AG04450 (cell line): ENCODE results near the gene PDE7B. TPM values are rescaled to one million over a fixed set of nuclear protein-coding genes. Genes with fewer than 3 reads are reported as not detected.
A peak's percentile ranks its signal among the peaks of the same experiment; 100 is the strongest.

Experiments used
- CTCF ChIA-PET: fragments of 300-600, 350-600 bp; formaldehyde crosslinking; extraction: SDS; loops from one replicate; lab custom pipeline; 2022; ENCODE audit warnings: antibody characterized with exemption, inconsistent platforms; lab: Charles Lee
- POLR2A ChIA-PET: fragments of 350-600 bp; formaldehyde crosslinking; extraction: SDS; loops from one replicate; lab custom pipeline; 2021; ENCODE audit warnings: antibody characterized with exemption, inconsistent platforms; lab: Yijun Ruan, JAX
- DNase-seq: peaks from one replicate; pipeline ENCODE4 v3.0.0-alpha.2; 2011; ENCODE audit warnings: low read depth, low spot score
- H3K27ac ChIP-seq: one replicate; pipeline ENCODE4 v1.5.1; 2012; ENCODE audit warnings: low read depth, low read length, control low read depth
- H3K27me3 ChIP-seq: one replicate; pipeline ENCODE4 v1.6.0; 2012; ENCODE audit warnings: low read length; ENCODE audit not compliant: control insufficient read depth, insufficient read depth
- H3K4me3 ChIP-seq: 2 replicates; pipeline ENCODE4 v1.5.1; 2011; ENCODE audit warnings: mild to moderate bottlenecking, low read depth, low read length, control low read depth
- H3K9me3 ChIP-seq: 2 replicates; pipeline ENCODE4 v1.5.1; 2012; ENCODE audit warnings: low read length; ENCODE audit not compliant: control insufficient read depth, insufficient read depth
- CTCF ChIP-seq: IDR thresholded peaks from 2 replicates; pipeline ENCODE4 v1.5.1; 2011; ENCODE audit warnings: low read depth, low read length, control low read depth, inconsistent platforms
- polyA plus RNA-seq: library from polyadenylated mRNA; depleted of rRNA; stranded (reverse); fragments of >200 nt; gene quantifications from 2 replicates; pipeline ENCODE4 v1.2.3, GENCODE V29; 2011

The PDE7B gene
- polyA plus RNA-seq, 1 experiment = 17.4 TPM

GRCh38 chr6:136079701-136080565 lies 228.4 kb downstream of the PDE7B start:
- Histone ChIP-seq H3K27ac (no peak overlapping the region), H3K9me3 (no peaks in the 10 kb centered on the region; the same call in 1 of the 2 replicates), H3K27me3 (no peaks in the 10 kb centered on the region), H3K4me3 (no peak overlapping the region)
- DNase-seq = no peak
- TF ChIP-seq CTCF = no peak
- ChIA-PET CTCF (interaction anchor here (0.7 to 1.1 kb wide), 3 partner anchors 23 to 631 kb away, joined by 3 read pairs; no protein-coding TSS in a partner anchor), POLR2A (interaction anchor here (0.7 kb wide), 2 partner anchors 13 to 152 kb away, joined by 3 to 5 read pairs; no protein-coding TSS in a partner anchor)

GRCh38 chr6:136083540-136083939 lies 232.0 kb downstream of the PDE7B start:
- no peak for DNase-seq
- CTCF ChIA-PET = no interaction called here
- H3K27me3 ChIP-seq = no peaks in the 10 kb centered on the region
- H3K9me3 ChIP-seq = no peaks in the 10 kb centered on the region; the same call in 1 of the 2 replicates
- POLR2A ChIA-PET = no interaction called here
- no peak overlapping the region for H3K4me3 ChIP-seq
- no peak for TF ChIP-seq CTCF
- no peak overlapping the region for H3K27ac ChIP-seq

- no peaks in the 10 kb centered on the region for H3K27me3 ChIP-seq
- no peak for TF ChIP-seq CTCF
- CTCF ChIA-PET = no interaction called here
- H3K4me3 ChIP-seq = no peak overlapping the region
- H3K27ac ChIP-seq = no peak overlapping the region
- POLR2A ChIA-PET = interaction anchor here (0.6 kb wide), 1 partner anchor 30 kb away, joined by 3 read pairs; no protein-coding TSS in a partner anchor
- DNase-seq = no peak
- H3K9me3 ChIP-seq = no peaks in the 10 kb centered on the region; the same call in 1 of the 2 replicates
Observed at GRCh38 chr6:136084403-136084802, 232.9 kb downstream of the PDE7B start.

- Histone ChIP-seq H3K4me3 (no peak overlapping the region), H3K27ac (peak overlapping the region; percentile 43), H3K27me3 (no peaks in the 10 kb centered on the region), H3K9me3 (no peaks in the 10 kb centered on the region; the same call in 1 of the 2 replicates)
- ChIA-PET CTCF (no interaction called here), POLR2A (interaction anchor here (1.0 kb wide), 1 partner anchor 9 kb away, joined by 3 read pairs; no protein-coding TSS in a partner anchor)
- no peak for TF ChIP-seq CTCF
- DNase-seq = no peak
Observed at GRCh38 chr6:136085370-136086115, 234.0 kb downstream of the PDE7B start.
